ENCODE data around the gene PNLIPRP2. TPM values are rescaled to one million over a fixed set of nuclear protein-coding genes. Genes with fewer than 3 reads are reported as not detected.

PNLIPRP2 gene
- polyA plus RNA-seq, 1 of the 3 experiments (the other 2 are of a cell fraction) = not detected

DNA sequence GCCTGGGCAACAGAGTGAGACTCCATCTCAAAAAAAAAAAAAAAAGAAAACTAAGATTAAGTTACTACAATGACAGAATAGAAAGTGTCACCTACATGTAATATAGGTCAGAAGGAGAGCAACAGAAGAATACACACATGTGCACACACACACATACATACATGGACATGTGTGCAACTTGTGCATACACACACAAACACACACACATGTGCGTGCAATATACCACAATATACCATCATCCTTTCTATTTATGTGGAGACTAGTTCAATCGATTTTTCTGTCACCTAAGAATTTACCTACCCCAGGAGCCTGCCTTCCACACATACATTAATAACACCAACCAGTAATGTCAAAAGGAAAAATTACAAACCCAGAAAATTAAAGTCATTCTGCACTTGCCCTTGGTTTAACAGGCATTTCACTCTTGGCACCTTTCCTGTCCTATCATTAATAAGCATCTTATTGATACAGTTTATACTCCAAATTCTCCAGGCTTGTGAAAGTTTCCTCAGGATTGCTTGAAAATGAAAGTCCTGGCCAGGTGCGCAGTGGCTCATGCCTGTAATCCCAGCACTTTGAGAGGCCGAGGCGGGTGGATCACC, 27.5 kb upstream of the PNLIPRP2 start:
- Histone ChIP-seq H3K9me3 (no peaks in the 10 kb centered on the region), H3K4me3 (ENCODE audit: low read depth in 2 of 2, low read length in 1 of 2) (no peak overlapping the region), H4K20me1 (ENCODE audit: insufficient read depth) (no peaks in the 10 kb centered on the region), H3K27ac (ENCODE audit: low read depth in 2 of 2, low read length in 1 of 2) (no peak overlapping the region), H3K9ac (no peak overlapping the region), H3K4me2 (no peak overlapping the region), H2AFZ (ENCODE audit: low read depth) (no peak overlapping the region), H3K79me2 (ENCODE audit: insufficient read depth) (no peaks in the 10 kb centered on the region), H3F3A (replicated peaks; ENCODE audit: insufficient read depth) (no peaks in the 10 kb centered on the region), H3K9me2 (no peaks in the 10 kb centered on the region), H3K27me3 (ENCODE audit: insufficient read depth) (no peaks in the 10 kb centered on the region), H3K4me1 (ENCODE audit: control insufficient read depth in 1 of 2, insufficient read depth in 2 of 2, low read depth in 1 of 2, low read length in 1 of 2) (no peaks in the 10 kb centered on the region), H3K36me3 (replicated peaks in 1 of 2; ENCODE audit: control insufficient read depth in 1 of 2, insufficient read depth in 2 of 2, low read length in 1 of 2) (no peaks in the 10 kb centered on the region)
- no peak for DNase-seq
- POLR2A ChIA-PET = no interaction called here
- TF ChIP-seq, protein P1, sequence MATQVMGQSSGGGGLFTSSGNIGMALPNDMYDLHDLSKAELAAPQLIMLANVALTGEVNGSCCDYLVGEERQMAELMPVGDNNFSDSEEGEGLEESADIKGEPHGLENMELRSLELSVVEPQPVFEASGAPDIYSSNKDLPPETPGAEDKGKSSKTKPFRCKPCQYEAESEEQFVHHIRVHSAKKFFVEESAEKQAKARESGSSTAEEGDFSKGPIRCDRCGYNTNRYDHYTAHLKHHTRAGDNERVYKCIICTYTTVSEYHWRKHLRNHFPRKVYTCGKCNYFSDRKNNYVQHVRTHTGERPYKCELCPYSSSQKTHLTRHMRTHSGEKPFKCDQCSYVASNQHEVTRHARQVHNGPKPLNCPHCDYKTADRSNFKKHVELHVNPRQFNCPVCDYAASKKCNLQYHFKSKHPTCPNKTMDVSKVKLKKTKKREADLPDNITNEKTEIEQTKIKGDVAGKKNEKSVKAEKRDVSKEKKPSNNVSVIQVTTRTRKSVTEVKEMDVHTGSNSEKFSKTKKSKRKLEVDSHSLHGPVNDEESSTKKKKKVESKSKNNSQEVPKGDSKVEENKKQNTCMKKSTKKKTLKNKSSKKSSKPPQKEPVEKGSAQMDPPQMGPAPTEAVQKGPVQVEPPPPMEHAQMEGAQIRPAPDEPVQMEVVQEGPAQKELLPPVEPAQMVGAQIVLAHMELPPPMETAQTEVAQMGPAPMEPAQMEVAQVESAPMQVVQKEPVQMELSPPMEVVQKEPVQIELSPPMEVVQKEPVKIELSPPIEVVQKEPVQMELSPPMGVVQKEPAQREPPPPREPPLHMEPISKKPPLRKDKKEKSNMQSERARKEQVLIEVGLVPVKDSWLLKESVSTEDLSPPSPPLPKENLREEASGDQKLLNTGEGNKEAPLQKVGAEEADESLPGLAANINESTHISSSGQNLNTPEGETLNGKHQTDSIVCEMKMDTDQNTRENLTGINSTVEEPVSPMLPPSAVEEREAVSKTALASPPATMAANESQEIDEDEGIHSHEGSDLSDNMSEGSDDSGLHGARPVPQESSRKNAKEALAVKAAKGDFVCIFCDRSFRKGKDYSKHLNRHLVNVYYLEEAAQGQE (IDR thresholded peaks at IDR 0.05; ENCODE audit: low read depth, low read length) = no peak
- TF ChIP-seq, protein P2, sequence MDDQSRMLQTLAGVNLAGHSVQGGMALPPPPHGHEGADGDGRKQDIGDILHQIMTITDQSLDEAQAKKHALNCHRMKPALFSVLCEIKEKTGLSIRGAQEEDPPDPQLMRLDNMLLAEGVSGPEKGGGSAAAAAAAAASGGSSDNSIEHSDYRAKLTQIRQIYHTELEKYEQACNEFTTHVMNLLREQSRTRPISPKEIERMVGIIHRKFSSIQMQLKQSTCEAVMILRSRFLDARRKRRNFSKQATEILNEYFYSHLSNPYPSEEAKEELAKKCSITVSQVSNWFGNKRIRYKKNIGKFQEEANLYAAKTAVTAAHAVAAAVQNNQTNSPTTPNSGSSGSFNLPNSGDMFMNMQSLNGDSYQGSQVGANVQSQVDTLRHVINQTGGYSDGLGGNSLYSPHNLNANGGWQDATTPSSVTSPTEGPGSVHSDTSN (IDR thresholded peaks at IDR 0.05) = no peak
- TF ChIP-seq, protein P3, sequence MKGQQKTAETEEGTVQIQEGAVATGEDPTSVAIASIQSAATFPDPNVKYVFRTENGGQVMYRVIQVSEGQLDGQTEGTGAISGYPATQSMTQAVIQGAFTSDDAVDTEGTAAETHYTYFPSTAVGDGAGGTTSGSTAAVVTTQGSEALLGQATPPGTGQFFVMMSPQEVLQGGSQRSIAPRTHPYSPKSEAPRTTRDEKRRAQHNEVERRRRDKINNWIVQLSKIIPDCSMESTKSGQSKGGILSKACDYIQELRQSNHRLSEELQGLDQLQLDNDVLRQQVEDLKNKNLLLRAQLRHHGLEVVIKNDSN (IDR thresholded peaks at IDR 0.05; ENCODE audit: borderline replicate concordance, low read depth) = no peak
- TF ChIP-seq GATA2 (CRISPR knock-in tag; IDR thresholded peaks at IDR 0.05) = no peak
- no peak for TF ChIP-seq YY1 (IDR thresholded peaks at IDR 0.05; ENCODE audit: low read depth)
- TF ChIP-seq TCF12 (IDR thresholded peaks at IDR 0.05) = no peak
- TF ChIP-seq TAF1 (IDR thresholded peaks at IDR 0.05; ENCODE audit: borderline replicate concordance, low read depth, low read length) = no peak
- no peak for TF ChIP-seq ELF1 (IDR thresholded peaks at IDR 0.05)
- no peak for TF ChIP-seq MXI1 (IDR thresholded peaks at IDR 0.05; ENCODE audit: low read depth, low read length)
- TF ChIP-seq, protein P4, sequence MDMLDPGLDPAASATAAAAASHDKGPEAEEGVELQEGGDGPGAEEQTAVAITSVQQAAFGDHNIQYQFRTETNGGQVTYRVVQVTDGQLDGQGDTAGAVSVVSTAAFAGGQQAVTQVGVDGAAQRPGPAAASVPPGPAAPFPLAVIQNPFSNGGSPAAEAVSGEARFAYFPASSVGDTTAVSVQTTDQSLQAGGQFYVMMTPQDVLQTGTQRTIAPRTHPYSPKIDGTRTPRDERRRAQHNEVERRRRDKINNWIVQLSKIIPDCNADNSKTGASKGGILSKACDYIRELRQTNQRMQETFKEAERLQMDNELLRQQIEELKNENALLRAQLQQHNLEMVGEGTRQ (IDR thresholded peaks at IDR 0.05; ENCODE audit: borderline replicate concordance, low read depth, low read length) = no peak
- TF ChIP-seq, protein P5, sequence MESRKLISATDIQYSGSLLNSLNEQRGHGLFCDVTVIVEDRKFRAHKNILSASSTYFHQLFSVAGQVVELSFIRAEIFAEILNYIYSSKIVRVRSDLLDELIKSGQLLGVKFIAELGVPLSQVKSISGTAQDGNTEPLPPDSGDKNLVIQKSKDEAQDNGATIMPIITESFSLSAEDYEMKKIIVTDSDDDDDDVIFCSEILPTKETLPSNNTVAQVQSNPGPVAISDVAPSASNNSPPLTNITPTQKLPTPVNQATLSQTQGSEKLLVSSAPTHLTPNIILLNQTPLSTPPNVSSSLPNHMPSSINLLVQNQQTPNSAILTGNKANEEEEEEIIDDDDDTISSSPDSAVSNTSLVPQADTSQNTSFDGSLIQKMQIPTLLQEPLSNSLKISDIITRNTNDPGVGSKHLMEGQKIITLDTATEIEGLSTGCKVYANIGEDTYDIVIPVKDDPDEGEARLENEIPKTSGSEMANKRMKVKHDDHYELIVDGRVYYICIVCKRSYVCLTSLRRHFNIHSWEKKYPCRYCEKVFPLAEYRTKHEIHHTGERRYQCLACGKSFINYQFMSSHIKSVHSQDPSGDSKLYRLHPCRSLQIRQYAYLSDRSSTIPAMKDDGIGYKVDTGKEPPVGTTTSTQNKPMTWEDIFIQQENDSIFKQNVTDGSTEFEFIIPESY (IDR thresholded peaks at IDR 0.05; ENCODE audit: borderline replicate concordance, low read depth) = no peak
- no peak for TF ChIP-seq RFX5 (IDR thresholded peaks at IDR 0.05; ENCODE audit: low read length)
- TF ChIP-seq, protein P6, sequence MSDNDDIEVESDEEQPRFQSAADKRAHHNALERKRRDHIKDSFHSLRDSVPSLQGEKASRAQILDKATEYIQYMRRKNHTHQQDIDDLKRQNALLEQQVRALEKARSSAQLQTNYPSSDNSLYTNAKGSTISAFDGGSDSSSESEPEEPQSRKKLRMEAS (IDR thresholded peaks at IDR 0.05; ENCODE audit: low read depth) = no peak
- no peak for TF ChIP-seq RXRA (IDR thresholded peaks at IDR 0.05; ENCODE audit: borderline replicate concordance, low read depth)
- no peak for TF ChIP-seq EZH2phosphoT487 (IDR thresholded peaks at IDR 0.05; ENCODE audit: borderline replicate concordance, low read depth)
- WGBS (ENCODE audit: low lambda C conversion rate) = 59% methylated on average over 5 of the region's 5 CpGs
- CTCF ChIA-PET = no interaction called here
